Gastrocnemius medialis (tissue), 4 donors: ENCODE data around the gene CAMTA1.
"Not testable (repeated sequence)": the region's sequence is repeated elsewhere in the genome, so short reads cannot be mapped to it uniquely, and the experiment has no call there.

ENCODE experiments used
- POLR2A ChIP-seq, 2 donors: fragments of 450-650 bp; IDR thresholded peaks; one replicate each; pipeline ENCODE4 v1.6.1; 2017; ENCODE audit warnings: antibody characterized with exemption in 2 of 2, mild to moderate bottlenecking in 2 of 2, moderate library complexity in 2 of 2
- TF ChIP-seq, protein P1 (sequence below), 5 experiments: fragments of 450-650 bp in 3 of 5; fragments of 200-600 bp in 2 of 5; sonication (generic) in 2 of 5; IDR thresholded peaks in 4 of 5; conservative IDR thresholded peaks in 1 of 5; 1 replicate in 4 of 5; 2 replicates in 1 of 5; pipeline ENCODE4 v1.5.1; 2016 to 2019; ENCODE audit warnings: antibody characterized with exemption in 5 of 5, mild to moderate bottlenecking in 3 of 5, moderate library complexity in 3 of 5

DNA sequence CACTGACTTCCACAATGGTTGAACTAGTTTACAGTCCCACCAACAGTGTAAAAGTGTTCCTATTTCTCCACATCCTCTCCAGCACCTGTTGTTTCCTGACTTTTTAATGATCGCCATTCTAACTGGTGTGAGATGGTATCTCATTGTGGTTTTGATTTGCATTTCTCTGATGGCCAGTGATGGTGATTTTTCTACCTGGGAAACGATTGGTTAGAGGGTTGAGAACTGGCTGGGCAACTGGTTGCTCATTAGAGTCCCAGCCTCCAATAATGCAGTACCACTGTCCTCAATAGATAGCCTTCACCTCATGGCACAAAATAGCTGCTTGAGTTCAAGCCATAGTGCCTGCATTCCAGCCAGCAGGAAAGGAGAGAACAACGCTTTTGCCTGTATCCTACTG is 596.5 kb downstream of the CAMTA1 start:
- TF ChIP-seq, protein P1, sequence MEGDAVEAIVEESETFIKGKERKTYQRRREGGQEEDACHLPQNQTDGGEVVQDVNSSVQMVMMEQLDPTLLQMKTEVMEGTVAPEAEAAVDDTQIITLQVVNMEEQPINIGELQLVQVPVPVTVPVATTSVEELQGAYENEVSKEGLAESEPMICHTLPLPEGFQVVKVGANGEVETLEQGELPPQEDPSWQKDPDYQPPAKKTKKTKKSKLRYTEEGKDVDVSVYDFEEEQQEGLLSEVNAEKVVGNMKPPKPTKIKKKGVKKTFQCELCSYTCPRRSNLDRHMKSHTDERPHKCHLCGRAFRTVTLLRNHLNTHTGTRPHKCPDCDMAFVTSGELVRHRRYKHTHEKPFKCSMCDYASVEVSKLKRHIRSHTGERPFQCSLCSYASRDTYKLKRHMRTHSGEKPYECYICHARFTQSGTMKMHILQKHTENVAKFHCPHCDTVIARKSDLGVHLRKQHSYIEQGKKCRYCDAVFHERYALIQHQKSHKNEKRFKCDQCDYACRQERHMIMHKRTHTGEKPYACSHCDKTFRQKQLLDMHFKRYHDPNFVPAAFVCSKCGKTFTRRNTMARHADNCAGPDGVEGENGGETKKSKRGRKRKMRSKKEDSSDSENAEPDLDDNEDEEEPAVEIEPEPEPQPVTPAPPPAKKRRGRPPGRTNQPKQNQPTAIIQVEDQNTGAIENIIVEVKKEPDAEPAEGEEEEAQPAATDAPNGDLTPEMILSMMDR (IDR thresholded peaks at IDR 0.05 in 4 of 5, conservative IDR thresholded peaks at IDR 0.05 in 1 of 5), result not testable (repeated sequence)
- TF ChIP-seq POLR2A (IDR thresholded peaks at IDR 0.05), result not testable (repeated sequence)
